Pancreas (tissue), 10 donors: ENCODE data around the gene PIR. TPM values are rescaled to one million over a fixed set of nuclear protein-coding genes. Genes with fewer than 3 reads are reported as not detected.

ENCODE experiments used
- ATAC-seq, 4 donors: fragments of 200-7000 bp; cut with Tn5 transposase; one replicate each; pipeline versions ENCODE4 v1.8.0 to v1.9.1; 2020; ENCODE audit warnings: mild to moderate bottlenecking in 4 of 4, moderate library complexity in 4 of 4
- DNase-seq, 6 donors: peaks; one replicate each; pipeline ENCODE4 v3.0.0-alpha.2; 2020
- FAIRE-seq: peaks from 2 replicates; lab custom pipeline; 2012; peaks lifted over from hg19 to GRCh38; lab: Jason Lieb, UNC
- H3K27ac ChIP-seq, 4 donors: fragments of 200-600 bp; sonication (generic); 1 replicate in 3 of 4; 2 replicates in 1 of 4; pipeline versions ENCODE4 v1.5.0 to v1.8.0; 2020
- H3K27me3 ChIP-seq, 4 donors: fragments of 200-600 bp; one replicate each; pipeline ENCODE4 v1.8.0; 2021
- H3K36me3 ChIP-seq, 3 donors: fragments of 200-600 bp; sonication (generic) in 1 of 3; one replicate each; pipeline versions ENCODE4 v1.5.0 to v1.8.0; 2020 to 2021
- H3K4me1 ChIP-seq, 3 donors: fragments of 200-600 bp; one replicate each; pipeline ENCODE4 v1.8.0; 2021
- H3K4me3 ChIP-seq, 4 donors: fragments of 200-600 bp; sonication (generic) in 2 of 4; one replicate each; pipeline versions ENCODE4 v1.5.0 to v1.8.0; 2020 to 2021
- H3K9me3 ChIP-seq, 4 donors: fragments of 200-600 bp; one replicate each; pipeline ENCODE4 v1.8.0; 2021
- CTCF ChIP-seq, 4 donors: fragments of 200-600 bp; sonication (generic) in 3 of 4; IDR thresholded peaks; one replicate each; pipeline versions ENCODE4 v1.5.0 to v1.8.0; 2021; ENCODE audit warnings: antibody characterized with exemption in 4 of 4
- WGBS, 2 donors: extraction: QIAGEN DNeasy Blood & Tissue Kit; methylation state at CpG; one replicate each; pipeline ENCODE4 v1.1.7; 2013; 5-methylcytosine and 5-hydroxymethylcytosine counted together
- intact Hi-C, 3 donors: fragments of 100-400 bp; cut with DNase I; formaldehyde crosslinking; loops; one replicate each; pipeline versions ENCODE4 v1.11.1 to v1.14.2; 2022
- polyA plus RNA-seq, 2 donors: library from polyadenylated mRNA; stranded (reverse); fragments of 200-250 nt; gene quantifications; one replicate each; pipeline ENCODE4 v1.2.3, GENCODE V29; 2013
- total RNA-seq, 6 donors: library from RNA; stranded (reverse); fragmentation: NEBNext Ultra II Directional in 4 of 6; extraction: Animal tissue kit (Norgen Biotek cat#: 25700) in 4 of 6; gene quantifications; one replicate each; pipeline versions ENCODE4 v1.2.1 to v1.2.4, GENCODE V29; 2021 to 2023
- donor health status: healthy with polysubstance abuse.
- donor health status: DM: no; HTN: no; CAD: no; lungs with moderate emphysema.
- donor health status: DM: no; HTN: no; CAD: no.
- donor health status: control.
- donor health status: control.
- donor health status: Bipolar disorder and iron deficiency.
- donor health status: DM: yes; HTN: yes; CAD: no.
- donor health status: DM: no; HTN: no; CAD: no.
- donor health status: DM: no; HTN: no; CAD: no.
- donor health status: DM: yes; HTN: yes; CAD: no.

Gene PIR
- total and polyA plus RNA-seq, 8 donors, result 1.1 to 7.0 (median 1.9) TPM

GRCh38 chrX:15425024-15425423 is 68.1 kb downstream of the PIR start:
- ATAC-seq, result no peak
- H3K27me3 ChIP-seq, result peaks cover 0 to 5% (median 0%) of the 10 kb centered on the region in 4 donors
- FAIRE-seq, result no peak
- no peak for TF ChIP-seq CTCF (IDR thresholded peaks at IDR 0.05)
- 41 to 54% methylated on average over 1 of the region's 1 CpG for WGBS, 2 donors
- H3K4me1 ChIP-seq, result no peaks in the 10 kb centered on the region
- intact Hi-C loops, result no loop called here
- H3K36me3 ChIP-seq, result no peaks in the 10 kb centered on the region
- no peak overlapping the region for H3K27ac ChIP-seq
- H3K9me3 ChIP-seq, result no peaks in the 10 kb centered on the region
- no peak overlapping the region for H3K4me3 ChIP-seq
- DNase-seq, result no peak

DNA sequence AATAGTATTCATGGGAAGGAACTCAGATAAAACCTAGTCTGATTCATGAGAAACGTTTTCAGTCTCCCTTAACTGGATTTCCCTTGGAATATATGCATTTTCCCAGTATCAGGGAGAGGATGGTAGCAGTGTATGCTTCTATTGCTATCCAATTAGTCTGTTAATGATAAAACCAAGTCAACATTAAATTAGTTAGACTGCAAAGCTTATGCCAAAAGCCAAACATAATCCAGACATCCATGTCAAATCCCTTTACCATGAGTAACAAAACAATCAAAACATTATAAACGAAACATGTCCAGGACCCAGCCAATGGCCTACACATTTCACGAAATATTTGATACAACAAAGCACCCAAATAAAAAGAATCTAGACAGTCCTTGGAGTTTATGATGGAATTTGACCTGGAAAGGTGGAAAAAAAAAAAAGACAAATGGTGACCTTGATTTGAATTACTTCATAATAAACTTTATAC is 74.4 kb downstream of the PIR start:
- intact Hi-C loops, result no loop called here

GRCh38 chrX:15418041-15418706 is 75.0 kb downstream of the PIR start:
- Histone ChIP-seq H3K4me1 (no peaks in the 10 kb centered on the region), H3K4me3 (no peak overlapping the region), H3K9me3 (no peaks in the 10 kb centered on the region), H3K27ac (no peak overlapping the region), H3K36me3 (no peaks in the 10 kb centered on the region), H3K27me3 (peaks cover 0 to 7% (median 0%) of the 10 kb centered on the region in 4 donors)
- intact Hi-C loops, result no loop called here
- ATAC-seq (no peak), DNase-seq (no peak), FAIRE-seq (no peak)
- no peak for TF ChIP-seq CTCF (IDR thresholded peaks at IDR 0.05)
- 41 to 47% methylated on average over 6 of the region's 6 CpGs for WGBS, 2 donors

More for the DNA sequence above, 74.4 kb downstream of the PIR start:
- H3K36me3 ChIP-seq, result no peaks in the 10 kb centered on the region
- DNase-seq (no peak), FAIRE-seq (no peak), ATAC-seq (no peak)
- no peak overlapping the region for H3K4me3 ChIP-seq
- H3K4me1 ChIP-seq, result no peaks in the 10 kb centered on the region
- no peak overlapping the region for H3K27ac ChIP-seq
- H3K9me3 ChIP-seq, result no peaks in the 10 kb centered on the region
- no peak for TF ChIP-seq CTCF (IDR thresholded peaks at IDR 0.05)
- H3K27me3 ChIP-seq, result peaks cover 0 to 4% (median 0%) of the 10 kb centered on the region in 4 donors
- 34 to 36% methylated on average over 3 of the region's 3 CpGs for WGBS, 2 donors

DNA sequence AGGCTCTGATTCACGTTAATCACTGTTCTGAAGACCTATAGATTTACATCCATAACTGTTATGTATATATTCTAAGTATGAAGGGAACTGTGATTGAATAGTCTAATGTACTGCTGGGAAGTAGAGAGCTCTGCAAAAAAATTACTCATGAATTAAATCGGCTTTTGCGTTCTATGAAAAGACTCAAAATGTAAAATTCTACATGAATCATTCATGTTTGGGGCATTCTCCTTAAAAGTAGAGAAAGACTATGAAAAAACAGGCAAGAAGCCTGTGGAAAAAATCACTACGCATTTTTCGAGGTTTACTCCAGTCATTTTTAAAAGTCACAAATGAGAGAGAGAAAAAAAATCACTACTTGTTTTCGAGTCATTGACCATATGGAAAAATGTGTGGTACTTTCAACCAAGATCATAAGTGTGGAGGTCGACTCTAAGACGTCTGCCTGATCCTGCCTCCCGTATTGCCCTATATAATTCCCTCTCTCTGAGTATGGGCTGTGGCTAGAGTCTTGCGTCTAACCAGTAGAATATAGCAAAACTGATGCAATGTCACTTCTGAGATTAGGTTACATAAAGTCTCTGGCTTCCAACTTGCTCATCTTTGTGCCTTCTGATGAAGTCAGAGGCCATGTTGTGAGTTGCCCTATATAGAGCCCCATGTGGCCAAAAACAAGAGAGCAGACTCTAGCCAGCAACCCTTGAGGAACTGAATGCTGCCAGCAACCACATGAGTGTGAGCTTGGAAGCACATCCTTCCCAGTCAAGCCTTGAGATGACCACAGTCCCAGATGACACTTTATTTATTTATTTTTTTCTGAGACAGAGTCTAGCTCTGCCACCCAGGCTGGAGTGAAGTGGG is 76.8 kb downstream of the PIR start:
- WGBS, 2 donors, result 74 to 78% methylated on average over 10 of the region's 10 CpGs
- H3K36me3 ChIP-seq, result no peaks in the 10 kb centered on the region
- DNase-seq (no peak), FAIRE-seq (no peak), ATAC-seq (no peak)
- no peaks in the 10 kb centered on the region for H3K4me1 ChIP-seq
- intact Hi-C loops, result no loop called here
- H3K27me3 ChIP-seq, result peaks cover 0 to 8% (median 0%) of the 10 kb centered on the region in 4 donors
- no peak for TF ChIP-seq CTCF (IDR thresholded peaks at IDR 0.05)
- H3K9me3 ChIP-seq, result no peaks in the 10 kb centered on the region
- no peak overlapping the region for H3K27ac ChIP-seq
- no peak overlapping the region for H3K4me3 ChIP-seq
